Measurements from ENCODE around the gene DALRD3.
A peak's percentile ranks its signal among the peaks of the same experiment; 100 is the strongest.

DNA sequence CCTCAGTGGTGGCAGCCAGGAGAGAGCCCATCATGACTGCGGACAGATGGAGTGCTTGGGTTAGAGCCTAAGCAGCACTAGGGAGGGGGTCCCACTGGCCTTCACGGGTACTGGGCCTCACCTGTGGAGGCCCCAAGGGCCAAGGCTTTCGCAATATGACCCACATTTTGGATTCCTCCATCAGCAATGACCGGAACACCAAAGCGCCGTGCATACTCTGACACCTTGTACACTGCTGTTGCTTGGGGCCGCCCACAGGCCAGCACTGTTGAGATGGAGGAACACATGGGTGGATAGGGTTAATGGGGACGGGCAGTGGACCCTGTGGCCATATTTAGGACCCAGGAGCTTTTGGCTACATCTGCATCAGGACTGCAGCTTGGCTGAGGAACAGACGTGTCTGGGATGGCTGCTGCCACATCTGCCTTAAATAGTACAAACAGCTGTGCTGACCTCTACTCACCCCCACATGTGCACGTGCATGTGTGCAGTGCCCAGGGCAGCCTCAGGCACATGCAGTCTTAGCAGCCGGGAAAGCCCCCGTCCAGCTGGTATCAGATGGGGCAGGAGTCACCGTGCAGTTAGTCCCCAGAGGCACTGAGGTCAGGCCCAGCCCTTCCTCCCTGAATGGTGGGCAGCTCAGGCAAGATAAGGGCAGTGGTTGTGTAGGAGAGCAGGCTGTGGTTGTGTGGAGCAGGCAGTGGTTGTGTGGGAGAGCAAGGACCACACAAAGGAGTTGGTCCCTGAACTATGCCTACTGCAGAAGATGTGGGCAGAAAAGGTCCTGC lies 6.8 kb upstream of the DALRD3 start:
- TF ChIP-seq POLR2A (IDR thresholded peaks at IDR 0.05; ENCODE audit: low read depth, low read length) (peak; percentile 61; the same call in 1 of the 2 replicates), POLR2AphosphoS5 (IDR thresholded peaks at IDR 0.05; ENCODE audit: low read depth, low read length) (peak; percentile 87), TAF1 (IDR thresholded peaks at IDR 0.05; ENCODE audit: borderline replicate concordance, low read depth, low read length) (no peak)
